SK-N-SH (cell line): ENCODE results near the gene BTN3A1. TPM values are rescaled to one million over a fixed set of nuclear protein-coding genes. Genes with fewer than 3 reads are reported as not detected.

Source experiments
- polyA plus RNA-seq, 3 experiments: library from polyadenylated mRNA; depleted of rRNA; stranded (reverse); fragments of >200 nt; gene quantifications; 2 replicates each; pipeline ENCODE4 v1.2.3, GENCODE V29; 2012

Gene BTN3A1
- polyA plus RNA-seq, 1 of the 3 experiments (the other 2 are of a cell fraction): 14.2 TPM

Other genes with a start within 250 kb of the BTN3A1 start
- 20.3 and 24.2 TPM in 2 replicates for gene BTN3A2, start 37.1 kb upstream of the BTN3A1 start, polyA plus RNA-seq (2012; rRNA removed)
- gene BTN2A2, start 19.2 kb upstream of the BTN3A1 start, polyA plus RNA-seq (2012; rRNA removed): 11.1 and 18.0 TPM in 2 replicates
- gene BTN3A3, start 38.2 kb downstream of the BTN3A1 start, polyA plus RNA-seq (2012; rRNA removed): 6.9 and 8.8 TPM in 2 replicates
- gene BTN2A1, start 55.7 kb downstream of the BTN3A1 start, polyA plus RNA-seq (2012; rRNA removed): 21.2 and 28.6 TPM in 2 replicates
- not detected in 2 replicates for gene BTN1A1, start 98.0 kb downstream of the BTN3A1 start, polyA plus RNA-seq (2012; rRNA removed)
- 76.3 and 79.7 TPM in 2 replicates for gene HMGN4, start 136.1 kb downstream of the BTN3A1 start, polyA plus RNA-seq (2012; rRNA removed)
- 15.4 and 18.4 TPM in 2 replicates for gene ABT1, start 194.7 kb downstream of the BTN3A1 start, polyA plus RNA-seq (2012; rRNA removed)